ENCODE measurements around the gene PPIL3. TPM values are rescaled to one million over a fixed set of nuclear protein-coding genes. Genes with fewer than 3 reads are reported as not detected.

Gene PPIL3
- total RNA-seq, 6 experiments from 2014 or later: 10.4 to 21.3 (median 16.2) TPM

DNA sequence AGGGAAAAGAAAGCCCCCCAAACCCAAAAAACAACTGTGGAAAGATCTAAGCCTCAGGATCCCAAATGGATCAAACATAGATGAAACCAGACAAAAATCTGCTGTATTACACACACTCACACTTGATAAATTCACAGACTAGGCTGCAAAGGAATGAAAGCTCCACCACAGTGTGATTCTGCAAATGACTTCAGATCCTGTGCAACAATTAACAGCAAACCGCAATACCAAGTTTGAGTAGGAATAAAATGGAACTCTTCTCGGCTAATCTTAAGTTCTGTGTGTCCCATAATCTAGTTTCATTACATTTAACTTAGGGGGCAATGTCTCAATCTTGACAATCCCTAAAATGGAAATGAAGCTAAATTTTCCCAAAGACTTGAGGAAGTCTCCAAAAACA lies 36.3 kb downstream of the PPIL3 start:
- DNase-seq: no peak
- intact Hi-C loops (cut with DNase I): no loop called here
- no peak for ATAC-seq
- H3K27me3 ChIP-seq: no peaks in the 10 kb centered on the region
- no peaks in the 10 kb centered on the region for H3K9me3 ChIP-seq
- TF ChIP-seq, protein P1, sequence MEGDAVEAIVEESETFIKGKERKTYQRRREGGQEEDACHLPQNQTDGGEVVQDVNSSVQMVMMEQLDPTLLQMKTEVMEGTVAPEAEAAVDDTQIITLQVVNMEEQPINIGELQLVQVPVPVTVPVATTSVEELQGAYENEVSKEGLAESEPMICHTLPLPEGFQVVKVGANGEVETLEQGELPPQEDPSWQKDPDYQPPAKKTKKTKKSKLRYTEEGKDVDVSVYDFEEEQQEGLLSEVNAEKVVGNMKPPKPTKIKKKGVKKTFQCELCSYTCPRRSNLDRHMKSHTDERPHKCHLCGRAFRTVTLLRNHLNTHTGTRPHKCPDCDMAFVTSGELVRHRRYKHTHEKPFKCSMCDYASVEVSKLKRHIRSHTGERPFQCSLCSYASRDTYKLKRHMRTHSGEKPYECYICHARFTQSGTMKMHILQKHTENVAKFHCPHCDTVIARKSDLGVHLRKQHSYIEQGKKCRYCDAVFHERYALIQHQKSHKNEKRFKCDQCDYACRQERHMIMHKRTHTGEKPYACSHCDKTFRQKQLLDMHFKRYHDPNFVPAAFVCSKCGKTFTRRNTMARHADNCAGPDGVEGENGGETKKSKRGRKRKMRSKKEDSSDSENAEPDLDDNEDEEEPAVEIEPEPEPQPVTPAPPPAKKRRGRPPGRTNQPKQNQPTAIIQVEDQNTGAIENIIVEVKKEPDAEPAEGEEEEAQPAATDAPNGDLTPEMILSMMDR (IDR thresholded peaks at IDR 0.05): no peak
- no peak for TF ChIP-seq POLR2A (IDR thresholded peaks at IDR 0.05)
- H3K4me3 ChIP-seq: no peak overlapping the region
- no peaks in the 10 kb centered on the region for H3K4me1 ChIP-seq
- H3K36me3 ChIP-seq: peaks cover 29 to 71% (median 53%) of the 10 kb centered on the region in 4 donors
- 96% methylated on average over 2 of the region's 2 CpGs for WGBS (ENCODE audit: insufficient coverage, low coverage, low lambda C conversion rate, missing lambda C conversion rate)
- no peak overlapping the region for H3K27ac ChIP-seq

GRCh38 chr2:200851398-200852248 lies 37.3 kb downstream of the PPIL3 start:
- intact Hi-C loops (cut with DNase I): no loop called here
- ATAC-seq (no peak), DNase-seq (no peak)
- H3K9me3 ChIP-seq: no peaks in the 10 kb centered on the region
- no peak overlapping the region for H3K27ac ChIP-seq
- WGBS (ENCODE audit: insufficient coverage, low coverage, low lambda C conversion rate, missing lambda C conversion rate): 94% methylated on average over 4 of the region's 6 CpGs
- H3K4me1 ChIP-seq: no peaks in the 10 kb centered on the region
- no peak overlapping the region for H3K4me3 ChIP-seq
- peaks cover 28 to 61% (median 44%) of the 10 kb centered on the region in 4 donors for H3K36me3 ChIP-seq
- no peaks in the 10 kb centered on the region for H3K27me3 ChIP-seq
- no peak for TF ChIP-seq POLR2A (IDR thresholded peaks at IDR 0.05)
- TF ChIP-seq, protein P1 (IDR thresholded peaks at IDR 0.05): no peak

- Histone ChIP-seq H3K36me3 (peaks cover 21 to 51% (median 39%) of the 10 kb centered on the region in 4 donors), H3K27ac (no peak overlapping the region), H3K4me3 (no peak overlapping the region), H3K4me1 (no peaks in the 10 kb centered on the region), H3K27me3 (no peaks in the 10 kb centered on the region), H3K9me3 (no peaks in the 10 kb centered on the region)
- intact Hi-C loops (cut with DNase I): no loop called here
- DNase-seq (no peak), ATAC-seq (peak in 1 of 4 donors; percentile 27)
- 88% methylated on average over 14 of the region's 14 CpGs for WGBS (ENCODE audit: insufficient coverage, low coverage, low lambda C conversion rate, missing lambda C conversion rate)
- TF ChIP-seq, protein P1 (IDR thresholded peaks at IDR 0.05): no peak
- no peak for TF ChIP-seq POLR2A (IDR thresholded peaks at IDR 0.05)
These were observed 38.2 kb downstream of the PPIL3 start for GRCh38 chr2:200850512-200851256.

DNA sequence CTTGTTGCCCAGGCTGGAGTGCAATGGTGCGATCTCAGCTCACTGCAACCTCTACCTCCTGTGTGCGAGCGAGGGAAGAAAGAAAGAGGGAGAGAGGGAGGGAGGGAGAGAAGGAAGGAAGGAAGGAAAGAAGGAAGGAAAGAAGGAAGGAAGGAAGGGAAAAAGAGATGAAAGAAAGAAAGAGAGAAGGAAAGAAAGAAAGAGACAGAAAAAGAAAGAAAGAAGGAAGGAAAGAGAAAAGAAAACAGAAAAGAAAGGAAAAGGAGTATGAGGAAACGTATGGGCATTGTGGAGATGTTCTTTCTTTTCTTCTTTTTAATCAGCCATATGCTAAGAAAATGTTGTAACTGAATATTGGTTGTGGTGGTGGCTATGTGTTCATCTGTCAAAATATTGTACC lies 40.9 kb downstream of the PPIL3 start:
- intact Hi-C loops (cut with DNase I): no loop called here
- Histone ChIP-seq H3K4me1 (no peaks in the 10 kb centered on the region), H3K9me3 (no peaks in the 10 kb centered on the region), H3K27ac (no peak overlapping the region), H3K4me3 (no peak overlapping the region), H3K27me3 (no peaks in the 10 kb centered on the region), H3K36me3 (peaks cover 3 to 24% (median 16%) of the 10 kb centered on the region in 4 donors)
- TF ChIP-seq, protein P1 (IDR thresholded peaks at IDR 0.05): no peak
- no peak for TF ChIP-seq POLR2A (IDR thresholded peaks at IDR 0.05)
- DNase-seq (no peak), ATAC-seq (no peak)
- WGBS (ENCODE audit: insufficient coverage, low coverage, low lambda C conversion rate, missing lambda C conversion rate): 78% methylated on average over 4 of the region's 4 CpGs
